Tibial nerve (tissue), 4 donors: Measurements from ENCODE around the gene SMG1.

Experiments
- EP300 ChIP-seq, 2 donors: sonication (generic); formaldehyde crosslinking; IDR thresholded peaks; one replicate each; pipeline ENCODE4 v1.6.1; 2017; ENCODE audit warnings: antibody characterized with exemption in 2 of 2, mild to moderate bottlenecking in 1 of 2
- POLR2A ChIP-seq, 2 donors: fragments of 450-650 bp; IDR thresholded peaks; one replicate each; pipeline ENCODE4 v1.6.1; 2017; ENCODE audit warnings: antibody characterized with exemption in 2 of 2, mild to moderate bottlenecking in 2 of 2, moderate library complexity in 2 of 2
- TF ChIP-seq, protein P1 (sequence below), 5 experiments: fragments of 200-600 bp in 3 of 5; fragments of 450-650 bp in 2 of 5; sonication (generic) in 3 of 5; IDR thresholded peaks; one replicate each; pipeline ENCODE4 v1.5.1; 2016 to 2019; ENCODE audit warnings: antibody characterized with exemption in 5 of 5, mild to moderate bottlenecking in 3 of 5, moderate library complexity in 2 of 5

GRCh38 chr16:18937390-18937789 lies 11.2 kb upstream of the SMG1 start:
- TF ChIP-seq, protein P1, sequence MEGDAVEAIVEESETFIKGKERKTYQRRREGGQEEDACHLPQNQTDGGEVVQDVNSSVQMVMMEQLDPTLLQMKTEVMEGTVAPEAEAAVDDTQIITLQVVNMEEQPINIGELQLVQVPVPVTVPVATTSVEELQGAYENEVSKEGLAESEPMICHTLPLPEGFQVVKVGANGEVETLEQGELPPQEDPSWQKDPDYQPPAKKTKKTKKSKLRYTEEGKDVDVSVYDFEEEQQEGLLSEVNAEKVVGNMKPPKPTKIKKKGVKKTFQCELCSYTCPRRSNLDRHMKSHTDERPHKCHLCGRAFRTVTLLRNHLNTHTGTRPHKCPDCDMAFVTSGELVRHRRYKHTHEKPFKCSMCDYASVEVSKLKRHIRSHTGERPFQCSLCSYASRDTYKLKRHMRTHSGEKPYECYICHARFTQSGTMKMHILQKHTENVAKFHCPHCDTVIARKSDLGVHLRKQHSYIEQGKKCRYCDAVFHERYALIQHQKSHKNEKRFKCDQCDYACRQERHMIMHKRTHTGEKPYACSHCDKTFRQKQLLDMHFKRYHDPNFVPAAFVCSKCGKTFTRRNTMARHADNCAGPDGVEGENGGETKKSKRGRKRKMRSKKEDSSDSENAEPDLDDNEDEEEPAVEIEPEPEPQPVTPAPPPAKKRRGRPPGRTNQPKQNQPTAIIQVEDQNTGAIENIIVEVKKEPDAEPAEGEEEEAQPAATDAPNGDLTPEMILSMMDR (IDR thresholded peaks at IDR 0.05) = no peak
- TF ChIP-seq POLR2A (IDR thresholded peaks at IDR 0.05) = no peak
- no peak for TF ChIP-seq EP300 (IDR thresholded peaks at IDR 0.05)
